ENCODE data around the gene SCMH1. TPM values are rescaled to one million over a fixed set of nuclear protein-coding genes. Genes with fewer than 3 reads are reported as not detected.
"Not testable (repeated sequence)": the region's sequence is repeated elsewhere in the genome, so short reads cannot be mapped to it uniquely, and the experiment has no call there.

SCMH1 gene
- total and polyA plus RNA-seq, 4 experiments from 2014 or later = 5.3 to 27.3 (median 14.7) TPM

GRCh38 chr1:41192456-41193178 lies 49.5 kb downstream of the SCMH1 start:
- peaks cover 0 to 3% (median 0%) of the 10 kb centered on the region in 8 donors for H3K9me3 Mint-ChIP-seq
- H3K4me1 Mint-ChIP-seq = peaks cover 4 to 9% (median 8%) of the 10 kb centered on the region in 4 donors
- Histone ChIP-seq H3K27me3 (ENCODE audit: insufficient read depth, low read length) (no peaks in the 10 kb centered on the region), H3K36me3 (ENCODE audit: insufficient read depth, low read length) (no peaks in the 10 kb centered on the region), H3K27ac (ENCODE audit: low read depth, low read length) (no peak overlapping the region), H3K4me3 (ENCODE audit: low read length in 2 of 2) (no peak overlapping the region), H3K4me1 (ENCODE audit: insufficient read depth, low read length) (no peaks in the 10 kb centered on the region), H3K9me3 (ENCODE audit: control insufficient read depth in 1 of 2, low read length in 2 of 2) (no peaks in the 10 kb centered on the region)
- no peaks in the 10 kb centered on the region for H3K27me3 Mint-ChIP-seq
- ChIA-PET POLR2A (ENCODE audit: partially characterized antibody) (no interaction called here), CTCF (ENCODE audit: partially characterized antibody) (no interaction called here)
- intact Hi-C loops (cut with micrococcal nuclease) = no loop called here
- H3K36me3 Mint-ChIP-seq = peaks cover 9 to 10% of the 10 kb centered on the region in 2 donors
- DNase-seq = no peak
- no peak overlapping the region for H3K4me3 Mint-ChIP-seq
- no peak overlapping the region for H3K27ac Mint-ChIP-seq

- Histone ChIP-seq H3K4me1 (ENCODE audit: insufficient read depth, low read length) (no peaks in the 10 kb centered on the region), H3K9me3 (ENCODE audit: control insufficient read depth in 1 of 2, low read length in 2 of 2) (no peaks in the 10 kb centered on the region), H3K4me3 (ENCODE audit: low read length in 2 of 2) (no peak overlapping the region), H3K27ac (ENCODE audit: low read depth, low read length) (no peak overlapping the region), H3K36me3 (ENCODE audit: insufficient read depth, low read length) (no peaks in the 10 kb centered on the region), H3K27me3 (ENCODE audit: insufficient read depth, low read length) (no peaks in the 10 kb centered on the region)
- H3K36me3 Mint-ChIP-seq = peaks cover 15 to 34% of the 10 kb centered on the region in 2 donors
- POLR2A ChIA-PET (ENCODE audit: partially characterized antibody) = no interaction called here
- H3K4me3 Mint-ChIP-seq = no peak overlapping the region
- DNase-seq = no peak
- H3K9me3 Mint-ChIP-seq = peaks cover 0 to 4% (median 0%) of the 10 kb centered on the region in 8 donors
- H3K27me3 Mint-ChIP-seq = no peaks in the 10 kb centered on the region
- CTCF ChIA-PET (ENCODE audit: partially characterized antibody) = no interaction called here
- H3K4me1 Mint-ChIP-seq = peaks cover 0 to 2% (median under 1%) of the 10 kb centered on the region in 4 donors
- H3K27ac Mint-ChIP-seq = no peak overlapping the region
- intact Hi-C loops (cut with micrococcal nuclease) = no loop called here
These were observed 57.7 kb downstream of the SCMH1 start for GRCh38 chr1:41184446-41184845.

GRCh38 chr1:41178230-41178629 lies 63.9 kb downstream of the SCMH1 start:
- POLR2A ChIA-PET (ENCODE audit: partially characterized antibody); intact Hi-C loops (cut with micrococcal nuclease); DNase-seq; H3K4me3 ChIP-seq (ENCODE audit: low read length in 2 of 2); H3K27me3 ChIP-seq (ENCODE audit: insufficient read depth, low read length); H3K4me1 ChIP-seq (ENCODE audit: insufficient read depth, low read length); H3K27ac Mint-ChIP-seq; H3K9me3 ChIP-seq (ENCODE audit: control insufficient read depth in 1 of 2, low read length in 2 of 2); H3K36me3 ChIP-seq (ENCODE audit: insufficient read depth, low read length); CTCF ChIA-PET (ENCODE audit: partially characterized antibody); H3K4me1 Mint-ChIP-seq; H3K27ac ChIP-seq (ENCODE audit: low read depth, low read length); H3K27me3 Mint-ChIP-seq; H3K4me3 Mint-ChIP-seq: not testable (repeated sequence)
- Mint-ChIP-seq H3K36me3 (peaks cover 28 to 64% of the 10 kb centered on the region in 2 donors), H3K9me3 (peaks cover 0 to 11% (median 4%) of the 10 kb centered on the region in 8 donors)

- H3K27ac Mint-ChIP-seq = no peak overlapping the region
- Histone ChIP-seq H3K9me3 (ENCODE audit: control insufficient read depth in 1 of 2, low read length in 2 of 2) (no peaks in the 10 kb centered on the region), H3K4me1 (ENCODE audit: insufficient read depth, low read length) (no peaks in the 10 kb centered on the region), H3K4me3 (ENCODE audit: low read length in 2 of 2) (no peak overlapping the region), H3K27ac (ENCODE audit: low read depth, low read length) (no peak overlapping the region), H3K27me3 (ENCODE audit: insufficient read depth, low read length) (no peaks in the 10 kb centered on the region), H3K36me3 (ENCODE audit: insufficient read depth, low read length) (no peaks in the 10 kb centered on the region)
- H3K27me3 Mint-ChIP-seq = no peaks in the 10 kb centered on the region
- H3K4me3 Mint-ChIP-seq = no peak overlapping the region
- ChIA-PET POLR2A (ENCODE audit: partially characterized antibody) (no interaction called here), CTCF (ENCODE audit: partially characterized antibody) (no interaction called here)
- H3K9me3 Mint-ChIP-seq = peaks cover 0 to 11% (median 4%) of the 10 kb centered on the region in 8 donors
- peaks cover 0 to 9% (median 1%) of the 10 kb centered on the region in 4 donors for H3K4me1 Mint-ChIP-seq
- DNase-seq = no peak
- intact Hi-C loops (cut with micrococcal nuclease) = no loop called here
- peaks cover 32 to 63% of the 10 kb centered on the region in 2 donors for H3K36me3 Mint-ChIP-seq
These were observed 66.6 kb downstream of the SCMH1 start for GRCh38 chr1:41175546-41175945.

- H3K36me3 ChIP-seq (ENCODE audit: insufficient read depth, low read length) = no peaks in the 10 kb centered on the region
- CTCF ChIA-PET (ENCODE audit: partially characterized antibody) = no interaction called here
These were observed 67.9 kb downstream of the SCMH1 start for GRCh38 chr1:41174170-41174569.

GRCh38 chr1:41173651-41174050 lies 68.5 kb downstream of the SCMH1 start:
- Mint-ChIP-seq H3K36me3 (peaks cover 30 to 63% of the 10 kb centered on the region in 2 donors), H3K4me3 (no peak overlapping the region), H3K27ac (no peak overlapping the region), H3K4me1 (peaks cover 0 to 2% (median under 1%) of the 10 kb centered on the region in 4 donors), H3K27me3 (no peaks in the 10 kb centered on the region), H3K9me3 (peaks cover 0 to 16% (median 6%) of the 10 kb centered on the region in 8 donors)
- POLR2A ChIA-PET (ENCODE audit: partially characterized antibody) = interaction anchor here (1.0 kb wide), 1 partner anchor 222 kb away, joined by 3 read pairs; no protein-coding TSS in a partner anchor
- intact Hi-C loops (cut with micrococcal nuclease) = no loop called here
- CTCF ChIA-PET (ENCODE audit: partially characterized antibody) = interaction anchor here (0.7 kb wide), 1 partner anchor 11 kb away, joined by 3 read pairs; no protein-coding TSS in a partner anchor
- H3K4me3 ChIP-seq (ENCODE audit: low read length in 2 of 2) = no peak overlapping the region
- no peak overlapping the region for H3K27ac ChIP-seq (ENCODE audit: low read depth, low read length)
- no peaks in the 10 kb centered on the region for H3K27me3 ChIP-seq (ENCODE audit: insufficient read depth, low read length)
- no peaks in the 10 kb centered on the region for H3K9me3 ChIP-seq (ENCODE audit: control insufficient read depth in 1 of 2, low read length in 2 of 2)
- no peaks in the 10 kb centered on the region for H3K4me1 ChIP-seq (ENCODE audit: insufficient read depth, low read length)
- DNase-seq = no peak
- H3K36me3 ChIP-seq (ENCODE audit: insufficient read depth, low read length) = no peaks in the 10 kb centered on the region

More at GRCh38 chr1:41174170-41174569, 67.9 kb downstream of the SCMH1 start:
- Histone ChIP-seq H3K27me3 (ENCODE audit: insufficient read depth, low read length) (no peaks in the 10 kb centered on the region), H3K9me3 (ENCODE audit: control insufficient read depth in 1 of 2, low read length in 2 of 2) (no peaks in the 10 kb centered on the region), H3K27ac (ENCODE audit: low read depth, low read length) (no peak overlapping the region), H3K4me1 (ENCODE audit: insufficient read depth, low read length) (no peaks in the 10 kb centered on the region), H3K4me3 (ENCODE audit: low read length in 2 of 2) (no peak overlapping the region)
- Mint-ChIP-seq H3K4me3 (no peak overlapping the region), H3K4me1 (peaks cover 0 to 6% (median 1%) of the 10 kb centered on the region in 4 donors), H3K36me3 (peaks cover 32 to 65% of the 10 kb centered on the region in 2 donors), H3K9me3 (peaks cover 0 to 14% (median 4%) of the 10 kb centered on the region in 8 donors), H3K27me3 (no peaks in the 10 kb centered on the region), H3K27ac (no peak overlapping the region)
- POLR2A ChIA-PET (ENCODE audit: partially characterized antibody) = no interaction called here
- DNase-seq = no peak
- intact Hi-C loops (cut with micrococcal nuclease) = no loop called here

GRCh38 chr1:41171266-41171874 lies 70.7 kb downstream of the SCMH1 start:
- Mint-ChIP-seq H3K9me3 (peaks cover 0 to 23% (median 19%) of the 10 kb centered on the region in 8 donors), H3K27me3 (no peaks in the 10 kb centered on the region), H3K27ac (peak overlapping the region in 1 of 7 donors; percentile 17), H3K36me3 (peaks cover 35 to 63% of the 10 kb centered on the region in 2 donors), H3K4me1 (peaks cover 0 to 2% (median 0%) of the 10 kb centered on the region in 4 donors), H3K4me3 (no peak overlapping the region)
- CTCF ChIA-PET (ENCODE audit: partially characterized antibody) = no interaction called here
- DNase-seq = no peak
- H3K4me1 ChIP-seq (ENCODE audit: insufficient read depth, low read length) = no peaks in the 10 kb centered on the region
- H3K36me3 ChIP-seq (ENCODE audit: insufficient read depth, low read length) = no peaks in the 10 kb centered on the region
- no peaks in the 10 kb centered on the region for H3K27me3 ChIP-seq (ENCODE audit: insufficient read depth, low read length)
- POLR2A ChIA-PET (ENCODE audit: partially characterized antibody) = no interaction called here
- no peak overlapping the region for H3K4me3 ChIP-seq (ENCODE audit: low read length in 2 of 2)
- peaks cover 0 to 4% of the 10 kb centered on the region in 2 donors for H3K9me3 ChIP-seq (ENCODE audit: control insufficient read depth in 1 of 2, low read length in 2 of 2)
- no peak overlapping the region for H3K27ac ChIP-seq (ENCODE audit: low read depth, low read length)
- intact Hi-C loops (cut with micrococcal nuclease) = no loop called here
